NCI-H748 (cell line): ENCODE measurements around the gene MORC1.

ENCODE experiments used
- DNase-seq: peaks from one replicate; lab custom pipeline; 2025; ENCODE audit not compliant: unreplicated experiment; lab: John Stamatoyannopoulos, UW

MORC1 gene

GRCh38 chr3:108947855-108948254 is 170.1 kb downstream of the MORC1 start:
- no peak for DNase-seq

- DNase-seq, result no peak
Observed at GRCh38 chr3:108946292-108947285, 171.3 kb downstream of the MORC1 start.

GRCh38 chr3:108940568-108941263 is 177.2 kb downstream of the MORC1 start:
- DNase-seq, result no peak

- DNase-seq, result no peak
Observed at GRCh38 chr3:108940166-108940565, 177.8 kb downstream of the MORC1 start.

GRCh38 chr3:108936924-108937689 is 180.8 kb downstream of the MORC1 start:
- DNase-seq, result no peak

- peak; percentile 25 for DNase-seq
Observed at GRCh38 chr3:108931035-108931434, 186.9 kb downstream of the MORC1 start.

- DNase-seq, result no peak
Observed at GRCh38 chr3:108918866-108919265, 199.1 kb downstream of the MORC1 start.

- peak; percentile 64 for DNase-seq
Observed at GRCh38 chr3:108914774-108915641, 202.9 kb downstream of the MORC1 start.

GRCh38 chr3:108909799-108910198 is 208.1 kb downstream of the MORC1 start:
- DNase-seq, result no peak
